H9 (cell line): ENCODE results near the gene WSB1. TPM values are rescaled to one million over a fixed set of nuclear protein-coding genes. Genes with fewer than 3 reads are reported as not detected.

Source experiments
- DNase-seq: peaks from one replicate; pipeline ENCODE4 v3.0.0-alpha.2; 2017
- H2AFZ ChIP-seq: one replicate; pipeline ENCODE4 v1.6.1; 2013; ENCODE audit warnings: mild to moderate bottlenecking, low read length, control low read depth, moderate library complexity
- H2AK5ac ChIP-seq: 2 replicates; pipeline ENCODE4 v1.6.1; 2013; ENCODE audit warnings: low read length, control low read depth, mixed read lengths; ENCODE audit not compliant: insufficient read length
- H2BK120ac ChIP-seq: one replicate; pipeline ENCODE4 v1.6.1; 2013; ENCODE audit warnings: low read depth, mild to moderate bottlenecking, low read length, control low read depth, inconsistent platforms; ENCODE audit not compliant: poor library complexity, severe bottlenecking
- H2BK12ac ChIP-seq: 2 replicates; pipeline ENCODE4 v1.6.1; 2013; ENCODE audit warnings: low read length, control low read depth, mixed read lengths, low read depth; ENCODE audit not compliant: insufficient read length
- H2BK15ac ChIP-seq: 2 replicates; pipeline ENCODE4 v1.6.1; 2013; ENCODE audit warnings: low read depth, low read length, control low read depth
- H2BK20ac ChIP-seq: one replicate; pipeline ENCODE4 v1.6.1; 2013; ENCODE audit warnings: low read depth, mild to moderate bottlenecking, low read length, control low read depth, inconsistent platforms; ENCODE audit not compliant: poor library complexity, severe bottlenecking
- H2BK5ac ChIP-seq: 2 replicates; pipeline ENCODE4 v1.6.1; 2013; ENCODE audit warnings: low read length, control low read depth, mixed read lengths; ENCODE audit not compliant: insufficient read length
- H3K14ac ChIP-seq: 2 replicates; pipeline ENCODE4 v1.6.1; 2013; ENCODE audit warnings: low read length, control low read depth; ENCODE audit not compliant: insufficient read depth
- H3K18ac ChIP-seq: 2 replicates; pipeline ENCODE4 v1.6.1; 2013; ENCODE audit warnings: low read depth, mild to moderate bottlenecking, mixed read lengths, low read length, control low read depth; ENCODE audit not compliant: insufficient read length
- H3K23ac ChIP-seq: 2 replicates; pipeline ENCODE4 v1.6.1; 2013; ENCODE audit warnings: low read length, control low read depth, mixed read lengths, low read depth; ENCODE audit not compliant: insufficient read length
- H3K23me2 ChIP-seq: 2 replicates; pipeline ENCODE4 v1.6.1; 2013; ENCODE audit warnings: low read depth, mild to moderate bottlenecking, mixed read lengths, low read length, control low read depth; ENCODE audit not compliant: insufficient read length, poor library complexity, severe bottlenecking
- H3K27ac ChIP-seq: 2 replicates; pipeline ENCODE4 v1.5.1; 2013; ENCODE audit warnings: low read length, control low read depth, mixed read lengths, low read depth; ENCODE audit not compliant: insufficient read length
- H3K27me3 ChIP-seq: 2 replicates; pipeline ENCODE4 v1.6.1; 2013; ENCODE audit warnings: low read length, control low read depth, inconsistent platforms; ENCODE audit not compliant: insufficient read depth
- H3K4ac ChIP-seq: 2 replicates; pipeline ENCODE4 v1.6.1; 2013; ENCODE audit warnings: low read depth, mild to moderate bottlenecking, control low read depth, inconsistent platforms, low read length, moderate library complexity
- H3K4me1 ChIP-seq: 2 replicates; pipeline ENCODE4 v1.6.1; 2013; ENCODE audit warnings: low read length, control low read depth, inconsistent platforms; ENCODE audit not compliant: insufficient read depth
- H3K4me2 ChIP-seq: 2 replicates; pipeline ENCODE4 v1.6.1; 2013; ENCODE audit warnings: low read length, control low read depth, mixed read lengths; ENCODE audit not compliant: insufficient read length, insufficient read depth
- H3K56ac ChIP-seq: 2 replicates; pipeline ENCODE4 v1.6.1; 2013; ENCODE audit warnings: low read depth, mild to moderate bottlenecking, mixed read lengths, low read length, control low read depth; ENCODE audit not compliant: insufficient read length
- H3K79me1 ChIP-seq: 2 replicates; pipeline ENCODE4 v1.6.1; 2013; ENCODE audit warnings: low read depth, mild to moderate bottlenecking, moderate library complexity, low read length, control low read depth, inconsistent platforms; ENCODE audit not compliant: insufficient read depth, poor library complexity, severe bottlenecking
- H3K79me2 ChIP-seq: 2 replicates; pipeline ENCODE4 v1.6.1; 2013; ENCODE audit warnings: low read length, control low read depth, inconsistent platforms; ENCODE audit not compliant: insufficient read depth
- H3K9ac ChIP-seq: 2 replicates; pipeline ENCODE4 v1.6.1; 2013; ENCODE audit warnings: low read length, control low read depth, mixed read lengths; ENCODE audit not compliant: insufficient read length; ENCODE audit errors: extremely low read depth
- H3K9me3 ChIP-seq: one replicate; pipeline ENCODE4 v1.6.1; 2013; ENCODE audit warnings: low read depth, low read length, inconsistent platforms; ENCODE audit not compliant: control insufficient read depth
- H3T11ph ChIP-seq: one replicate; pipeline ENCODE4 v1.6.1; 2013; ENCODE audit warnings: mild to moderate bottlenecking, low read length, control low read depth, inconsistent platforms
- H4K20me1 ChIP-seq: one replicate; pipeline ENCODE4 v1.6.1; 2013; ENCODE audit not compliant: control insufficient read depth, insufficient read length, insufficient read depth
- H4K5ac ChIP-seq: 2 replicates; pipeline ENCODE4 v1.6.1; 2013; ENCODE audit warnings: low read depth, mild to moderate bottlenecking, mixed read lengths, low read length, control low read depth; ENCODE audit not compliant: insufficient read length
- H4K8ac ChIP-seq: replicated peaks from 2 replicates; pipeline ENCODE4 v1.6.1; 2013; ENCODE audit warnings: low read length, control low read depth, mixed read lengths, low read depth; ENCODE audit not compliant: insufficient read length
- H4K91ac ChIP-seq: 2 replicates; pipeline ENCODE4 v1.6.1; 2013; ENCODE audit warnings: low read depth, mild to moderate bottlenecking, moderate library complexity, mixed read lengths, low read length, control low read depth; ENCODE audit not compliant: insufficient read length
- H3K27ac Mint-ChIP-seq, 3 experiments: 2 replicates in 2 of 3; 3 replicates in 1 of 3; pipeline ENCODE4 v1.8.0; 2020 to 2021; ENCODE audit warnings: mixed read lengths in 3 of 3, mild to moderate bottlenecking in 1 of 3, moderate library complexity in 1 of 3
- H3K27me3 Mint-ChIP-seq: 2 replicates; pipeline ENCODE4 v1.8.0; 2021; ENCODE audit warnings: low read depth, mild to moderate bottlenecking, moderate library complexity, mixed read lengths
- H3K36me3 Mint-ChIP-seq, 3 experiments: 2 replicates in 2 of 3; 3 replicates in 1 of 3; pipeline ENCODE4 v1.8.0; 2020 to 2021; ENCODE audit warnings: low read depth in 3 of 3, mixed read lengths in 3 of 3; ENCODE audit not compliant: insufficient read depth in 1 of 3
- H3K4me1 Mint-ChIP-seq, 2 experiments: 2 replicates each; pipeline ENCODE4 v1.8.0; 2020; ENCODE audit warnings: mixed read lengths in 2 of 2
- H3K4me3 Mint-ChIP-seq, 2 experiments: 2 replicates in 1 of 2; 3 replicates in 1 of 2; pipeline ENCODE4 v1.8.0; 2020 to 2021; ENCODE audit warnings: mild to moderate bottlenecking in 2 of 2, mixed read lengths in 2 of 2, moderate library complexity in 1 of 2
- H3K9me3 Mint-ChIP-seq, 2 experiments: 2 replicates in 1 of 2; 3 replicates in 1 of 2; pipeline ENCODE4 v1.8.0; 2020; ENCODE audit warnings: mild to moderate bottlenecking in 2 of 2, mixed read lengths in 2 of 2, moderate library complexity in 1 of 2
- WGBS: extraction: QIAGEN DNeasy Blood & Tissue Kit; methylation state at CpG from one replicate; pipeline ENCODE4 v1.1.7; 2013; ENCODE audit warnings: missing lambda C conversion rate, low lambda C conversion rate, mixed read lengths; ENCODE audit not compliant: insufficient read length; ENCODE audit errors: extremely low coverage; 5-methylcytosine and 5-hydroxymethylcytosine counted together
- total RNA-seq: library from RNA; stranded (reverse); gene quantifications from 2 replicates; pipeline ENCODE4 v1.2.1, GENCODE V29; 2021
- TF ChIP-seq, protein P1 (sequence below): fragments of 200-600 bp; sonication (generic); conservative IDR thresholded peaks from 3 replicates; pipeline ENCODE4 v1.8.0; 2021; ENCODE audit warnings: antibody characterized with exemption, mild to moderate bottlenecking

WSB1 gene
- total RNA-seq, 1 experiment from 2014 or later = 187 TPM

DNA sequence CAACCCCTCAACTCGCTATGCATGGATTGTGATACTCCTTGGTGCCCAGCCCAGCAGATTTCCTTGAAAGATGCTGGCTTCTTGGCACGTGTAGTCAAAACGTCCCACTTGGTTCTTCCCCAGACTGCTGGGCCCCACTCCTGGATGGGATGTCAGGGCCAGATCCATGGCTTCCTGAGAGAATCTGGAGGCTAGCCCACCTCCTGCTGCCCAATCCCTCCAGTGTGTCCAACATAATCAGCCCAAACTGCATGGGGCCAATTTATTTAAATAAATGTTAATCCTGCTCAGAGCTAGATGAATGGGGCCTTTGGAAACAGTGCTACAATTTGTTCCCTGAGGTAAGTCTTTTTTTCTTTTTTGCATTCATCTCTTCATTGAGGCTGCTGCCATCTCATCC is 49.4 kb downstream of the WSB1 start:
- no peak overlapping the region for H3K23ac ChIP-seq
- no peak overlapping the region for H3K4me2 ChIP-seq
- Mint-ChIP-seq H3K36me3 (no peaks in the 10 kb centered on the region), H3K27ac (0 out of 7 replicates have a peak overlapping the region, but pooled peaks of 1 of the 3 experiments have one; percentile 10), H3K9me3 (no peaks in the 10 kb centered on the region; a peak in 1 of 5 replicates), H3K4me1 (peaks cover 53 to 72% of the 10 kb centered on the region in 2 experiments), H3K4me3 (no peak overlapping the region; a peak in 1 of 5 replicates), H3K27me3 (no peaks in the 10 kb centered on the region)
- no peak overlapping the region for H3K56ac ChIP-seq
- no peak overlapping the region for H2BK20ac ChIP-seq
- no peak overlapping the region for H4K5ac ChIP-seq
- H3K27ac ChIP-seq = no peak overlapping the region
- H3K79me1 ChIP-seq = no peaks in the 10 kb centered on the region
- H3K9ac ChIP-seq = no peak overlapping the region
- H3K14ac ChIP-seq = no peak overlapping the region
- WGBS = no CpG with 5 or more reads among the region's 3 CpGs
- no peak for DNase-seq
- H4K20me1 ChIP-seq = no peaks in the 10 kb centered on the region
- TF ChIP-seq, protein P1, sequence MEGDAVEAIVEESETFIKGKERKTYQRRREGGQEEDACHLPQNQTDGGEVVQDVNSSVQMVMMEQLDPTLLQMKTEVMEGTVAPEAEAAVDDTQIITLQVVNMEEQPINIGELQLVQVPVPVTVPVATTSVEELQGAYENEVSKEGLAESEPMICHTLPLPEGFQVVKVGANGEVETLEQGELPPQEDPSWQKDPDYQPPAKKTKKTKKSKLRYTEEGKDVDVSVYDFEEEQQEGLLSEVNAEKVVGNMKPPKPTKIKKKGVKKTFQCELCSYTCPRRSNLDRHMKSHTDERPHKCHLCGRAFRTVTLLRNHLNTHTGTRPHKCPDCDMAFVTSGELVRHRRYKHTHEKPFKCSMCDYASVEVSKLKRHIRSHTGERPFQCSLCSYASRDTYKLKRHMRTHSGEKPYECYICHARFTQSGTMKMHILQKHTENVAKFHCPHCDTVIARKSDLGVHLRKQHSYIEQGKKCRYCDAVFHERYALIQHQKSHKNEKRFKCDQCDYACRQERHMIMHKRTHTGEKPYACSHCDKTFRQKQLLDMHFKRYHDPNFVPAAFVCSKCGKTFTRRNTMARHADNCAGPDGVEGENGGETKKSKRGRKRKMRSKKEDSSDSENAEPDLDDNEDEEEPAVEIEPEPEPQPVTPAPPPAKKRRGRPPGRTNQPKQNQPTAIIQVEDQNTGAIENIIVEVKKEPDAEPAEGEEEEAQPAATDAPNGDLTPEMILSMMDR = no peak
- peaks cover 9% of the 10 kb centered on the region; the same call in 1 of the 2 replicates for H3K4me1 ChIP-seq
- no peak overlapping the region for H2BK5ac ChIP-seq
- no peak overlapping the region for H3T11ph ChIP-seq
- H3K4ac ChIP-seq = no peak overlapping the region
- peak overlapping the region; percentile 29 for H2BK12ac ChIP-seq
- H2BK120ac ChIP-seq = no peak overlapping the region
- no peak overlapping the region for H2AK5ac ChIP-seq
- H3K79me2 ChIP-seq = no peaks in the 10 kb centered on the region
- no peaks in the 10 kb centered on the region for H3K9me3 ChIP-seq
- H2AFZ ChIP-seq = no peak overlapping the region
- H3K23me2 ChIP-seq = peaks cover 3% of the 10 kb centered on the region
- H4K8ac ChIP-seq = no peak overlapping the region
- H3K27me3 ChIP-seq = no peaks in the 10 kb centered on the region
- no peak overlapping the region for H3K18ac ChIP-seq
- no peak overlapping the region for H4K91ac ChIP-seq
- no peak overlapping the region for H2BK15ac ChIP-seq
